Measurements from ENCODE around the gene MGAT5.
"Not testable (repeated sequence)": the region's sequence is repeated elsewhere in the genome, so short reads cannot be mapped to it uniquely, and the experiment has no call there.

Gene MGAT5

GRCh38 chr2:134280726-134281125 lies 26.9 kb downstream of the MGAT5 start:
- DNase-seq: no peak

GRCh38 chr2:134281815-134282419 lies 28.0 kb downstream of the MGAT5 start:
- DNase-seq: no peak

GRCh38 chr2:134282629-134283400 lies 28.9 kb downstream of the MGAT5 start:
- DNase-seq: no peak

- DNase-seq: no peak
These were observed 29.8 kb downstream of the MGAT5 start for GRCh38 chr2:134283661-134284060.

GRCh38 chr2:134284119-134284670 lies 30.3 kb downstream of the MGAT5 start:
- no peak for DNase-seq

GRCh38 chr2:134287323-134287722 lies 33.5 kb downstream of the MGAT5 start:
- DNase-seq: no peak

GRCh38 chr2:134288814-134289213 lies 34.9 kb downstream of the MGAT5 start:
- DNase-seq: no peak

- no peak for DNase-seq
These were observed 35.4 kb downstream of the MGAT5 start for GRCh38 chr2:134289225-134289624.

GRCh38 chr2:134290358-134290757 lies 36.5 kb downstream of the MGAT5 start:
- no peak for DNase-seq

GRCh38 chr2:134292514-134292913 lies 38.6 kb downstream of the MGAT5 start:
- no peak for DNase-seq

- DNase-seq: no peak
These were observed 40.1 kb downstream of the MGAT5 start for GRCh38 chr2:134293719-134294537.

- not testable (repeated sequence) for DNase-seq
These were observed 40.7 kb downstream of the MGAT5 start for GRCh38 chr2:134294598-134294997.

- DNase-seq: no peak
These were observed 41.6 kb downstream of the MGAT5 start for GRCh38 chr2:134295441-134295840.

- no peak for DNase-seq
These were observed 42.4 kb downstream of the MGAT5 start for GRCh38 chr2:134296301-134296700.

- DNase-seq: no peak
These were observed 45.5 kb downstream of the MGAT5 start for GRCh38 chr2:134299334-134299733.

GRCh38 chr2:134300585-134300984 lies 46.7 kb downstream of the MGAT5 start:
- no peak for DNase-seq

GRCh38 chr2:134301099-134301927 lies 47.4 kb downstream of the MGAT5 start:
- DNase-seq: no peak

- no peak for DNase-seq
These were observed 48.0 kb downstream of the MGAT5 start for GRCh38 chr2:134301928-134302260.

- no peak for DNase-seq
These were observed 50.7 kb downstream of the MGAT5 start for GRCh38 chr2:134304394-134305108.

- no peak for DNase-seq
These were observed 51.2 kb downstream of the MGAT5 start for GRCh38 chr2:134305109-134305491.

GRCh38 chr2:134306521-134306920 lies 52.6 kb downstream of the MGAT5 start:
- no peak for DNase-seq

GRCh38 chr2:134307334-134307733 lies 53.5 kb downstream of the MGAT5 start:
- DNase-seq: no peak
